NCI-H2107 (cell line): Measurements from ENCODE around the gene LRMDA.

ENCODE experiments used
- DNase-seq: peaks from one replicate; lab custom pipeline; 2025; lab: John Stamatoyannopoulos, UW

The LRMDA gene

GRCh38 chr10:75646218-75646915 lies 214.9 kb downstream of the LRMDA start:
- DNase-seq, result no peak

GRCh38 chr10:75646916-75647315 lies 215.5 kb downstream of the LRMDA start:
- no peak for DNase-seq

- no peak for DNase-seq
Measured at GRCh38 chr10:75647675-75648074, 216.3 kb downstream of the LRMDA start.

- no peak for DNase-seq
Measured at GRCh38 chr10:75648351-75648750, 216.9 kb downstream of the LRMDA start.

- no peak for DNase-seq
Measured at GRCh38 chr10:75648854-75649253, 217.4 kb downstream of the LRMDA start.

- DNase-seq, result no peak
Measured at GRCh38 chr10:75649466-75649865, 218.0 kb downstream of the LRMDA start.

- DNase-seq, result no peak
Measured at GRCh38 chr10:75650648-75651047, 219.2 kb downstream of the LRMDA start.

GRCh38 chr10:75651417-75651816 lies 220.0 kb downstream of the LRMDA start:
- no peak for DNase-seq

GRCh38 chr10:75652146-75652740 lies 220.8 kb downstream of the LRMDA start:
- DNase-seq, result no peak

- no peak for DNase-seq
Measured at GRCh38 chr10:75653761-75654160, 222.3 kb downstream of the LRMDA start.

- DNase-seq, result no peak
Measured at GRCh38 chr10:75654171-75654771, 222.8 kb downstream of the LRMDA start.

GRCh38 chr10:75654772-75655171 lies 223.3 kb downstream of the LRMDA start:
- no peak for DNase-seq

- DNase-seq, result no peak
Measured at GRCh38 chr10:75655791-75656451, 224.5 kb downstream of the LRMDA start.

GRCh38 chr10:75657351-75657750 lies 225.9 kb downstream of the LRMDA start:
- DNase-seq, result no peak

- DNase-seq, result no peak
Measured at GRCh38 chr10:75658036-75658435, 226.6 kb downstream of the LRMDA start.

GRCh38 chr10:75658496-75658895 lies 227.1 kb downstream of the LRMDA start:
- DNase-seq, result no peak

GRCh38 chr10:75658915-75659314 lies 227.5 kb downstream of the LRMDA start:
- DNase-seq, result no peak

GRCh38 chr10:75660823-75661222 lies 229.4 kb downstream of the LRMDA start:
- DNase-seq, result no peak

GRCh38 chr10:75662715-75663114 lies 231.3 kb downstream of the LRMDA start:
- DNase-seq, result no peak

- DNase-seq, result no peak
Measured at GRCh38 chr10:75663947-75664664, 232.7 kb downstream of the LRMDA start.

GRCh38 chr10:75664968-75665367 lies 233.5 kb downstream of the LRMDA start:
- no peak for DNase-seq

- no peak for DNase-seq
Measured at GRCh38 chr10:75665707-75666106, 234.3 kb downstream of the LRMDA start.
